Measurements from ENCODE around the gene PAX7.

DNA sequence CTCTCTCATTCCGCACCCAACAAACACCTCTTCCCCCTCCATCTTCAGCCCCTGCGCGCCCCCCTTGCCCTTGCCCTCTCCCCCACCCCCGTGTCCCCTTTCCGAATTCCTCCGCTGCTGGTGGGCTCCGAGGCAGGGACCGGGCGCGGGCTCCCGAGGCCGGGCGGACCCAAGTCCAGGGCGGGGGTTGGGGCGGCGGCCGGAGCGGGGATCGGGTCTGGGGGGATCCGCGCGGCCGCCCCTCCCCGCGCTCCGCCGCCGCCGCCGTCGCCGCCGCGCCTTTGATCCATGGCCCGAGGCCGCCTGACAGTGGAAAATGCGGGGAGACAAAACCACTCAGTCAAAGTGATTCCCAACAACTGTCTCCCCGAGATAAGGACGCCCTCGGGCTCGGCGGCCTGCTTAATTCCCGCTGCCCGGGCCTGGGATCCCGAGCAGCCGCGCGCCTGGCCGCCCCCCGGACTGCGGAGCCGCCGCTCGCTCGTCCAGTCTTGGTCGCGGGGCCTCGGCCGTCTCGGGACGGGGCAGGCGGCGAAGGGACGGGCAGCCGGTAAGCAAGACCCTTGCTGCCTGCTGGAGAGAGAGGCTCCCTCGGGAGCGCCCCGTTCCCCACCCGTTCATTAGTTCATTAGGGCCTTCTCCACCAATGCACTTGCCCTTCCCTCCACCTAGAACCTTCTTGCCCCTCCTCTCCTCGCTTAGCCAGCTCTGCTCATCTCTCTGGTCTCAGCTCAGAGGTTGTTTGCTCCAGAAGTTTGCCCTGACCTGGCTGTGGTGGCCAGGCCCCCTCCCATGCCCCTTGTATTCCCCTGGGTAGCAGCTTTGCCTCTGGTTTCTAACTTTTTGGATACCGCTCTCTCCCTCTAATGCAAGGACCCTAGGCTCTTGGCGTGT lies 86.4 kb downstream of the PAX7 start:
- TF ChIP-seq POLR2AphosphoS5 (IDR thresholded peaks at IDR 0.05; ENCODE audit: low read depth, low read length) (no peak), YY1 (IDR thresholded peaks at IDR 0.05; ENCODE audit: low read depth) (no peak), TEAD4 (IDR thresholded peaks at IDR 0.05; ENCODE audit: borderline replicate concordance, insufficient read depth) (no peak), RCOR1 (IDR thresholded peaks at IDR 0.05; ENCODE audit: low read length) (no peak), CHD2 (IDR thresholded peaks at IDR 0.05; ENCODE audit: low read length, partially characterized antibody) (no peak), EP300 (IDR thresholded peaks at IDR 0.05; ENCODE audit: borderline replicate concordance in 1 of 2, low read depth in 1 of 2, low read length in 1 of 2) (no peak), JUND (IDR thresholded peaks at IDR 0.05) (no peak), TCF12 (IDR thresholded peaks at IDR 0.05) (no peak), NRF1 (IDR thresholded peaks at IDR 0.05; ENCODE audit: low read depth, low read length) (no peak)
- TF ChIP-seq, protein P1, sequence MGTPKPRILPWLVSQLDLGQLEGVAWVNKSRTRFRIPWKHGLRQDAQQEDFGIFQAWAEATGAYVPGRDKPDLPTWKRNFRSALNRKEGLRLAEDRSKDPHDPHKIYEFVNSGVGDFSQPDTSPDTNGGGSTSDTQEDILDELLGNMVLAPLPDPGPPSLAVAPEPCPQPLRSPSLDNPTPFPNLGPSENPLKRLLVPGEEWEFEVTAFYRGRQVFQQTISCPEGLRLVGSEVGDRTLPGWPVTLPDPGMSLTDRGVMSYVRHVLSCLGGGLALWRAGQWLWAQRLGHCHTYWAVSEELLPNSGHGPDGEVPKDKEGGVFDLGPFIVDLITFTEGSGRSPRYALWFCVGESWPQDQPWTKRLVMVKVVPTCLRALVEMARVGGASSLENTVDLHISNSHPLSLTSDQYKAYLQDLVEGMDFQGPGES (IDR thresholded peaks at IDR 0.05; ENCODE audit: low read depth, low read length): no peak
- TF ChIP-seq, protein P2, sequence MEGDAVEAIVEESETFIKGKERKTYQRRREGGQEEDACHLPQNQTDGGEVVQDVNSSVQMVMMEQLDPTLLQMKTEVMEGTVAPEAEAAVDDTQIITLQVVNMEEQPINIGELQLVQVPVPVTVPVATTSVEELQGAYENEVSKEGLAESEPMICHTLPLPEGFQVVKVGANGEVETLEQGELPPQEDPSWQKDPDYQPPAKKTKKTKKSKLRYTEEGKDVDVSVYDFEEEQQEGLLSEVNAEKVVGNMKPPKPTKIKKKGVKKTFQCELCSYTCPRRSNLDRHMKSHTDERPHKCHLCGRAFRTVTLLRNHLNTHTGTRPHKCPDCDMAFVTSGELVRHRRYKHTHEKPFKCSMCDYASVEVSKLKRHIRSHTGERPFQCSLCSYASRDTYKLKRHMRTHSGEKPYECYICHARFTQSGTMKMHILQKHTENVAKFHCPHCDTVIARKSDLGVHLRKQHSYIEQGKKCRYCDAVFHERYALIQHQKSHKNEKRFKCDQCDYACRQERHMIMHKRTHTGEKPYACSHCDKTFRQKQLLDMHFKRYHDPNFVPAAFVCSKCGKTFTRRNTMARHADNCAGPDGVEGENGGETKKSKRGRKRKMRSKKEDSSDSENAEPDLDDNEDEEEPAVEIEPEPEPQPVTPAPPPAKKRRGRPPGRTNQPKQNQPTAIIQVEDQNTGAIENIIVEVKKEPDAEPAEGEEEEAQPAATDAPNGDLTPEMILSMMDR (IDR thresholded peaks at IDR 0.05): no peak
- TF ChIP-seq, protein P3, sequence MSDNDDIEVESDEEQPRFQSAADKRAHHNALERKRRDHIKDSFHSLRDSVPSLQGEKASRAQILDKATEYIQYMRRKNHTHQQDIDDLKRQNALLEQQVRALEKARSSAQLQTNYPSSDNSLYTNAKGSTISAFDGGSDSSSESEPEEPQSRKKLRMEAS (IDR thresholded peaks at IDR 0.05; ENCODE audit: low read depth): no peak

Data from SK-N-SH (cell line).